Measurements from ENCODE around the gene IGFBP3.

IGFBP3 gene

GRCh38 chr7:45921699-45922519 is 837 bp upstream of the IGFBP3 start:
- no peak for DNase-seq

- no peak for DNase-seq
Observed at GRCh38 chr7:45921381-45921698, 268 bp upstream of the IGFBP3 start.

GRCh38 chr7:45919993-45920459 is 1.0 kb downstream of the IGFBP3 start:
- DNase-seq, result no peak

GRCh38 chr7:45919231-45919784 is 1.8 kb downstream of the IGFBP3 start:
- no peak for DNase-seq

GRCh38 chr7:45918556-45918955 is 2.5 kb downstream of the IGFBP3 start:
- no peak for DNase-seq

- DNase-seq, result peak; percentile 65 to 89 (median 80)
Observed at GRCh38 chr7:45917658-45918057, 3.4 kb downstream of the IGFBP3 start.

- no peak for DNase-seq
Observed at GRCh38 chr7:45917064-45917463, 4.0 kb downstream of the IGFBP3 start.

- DNase-seq, result peak; percentile 16 to 60 (median 34)
Observed at GRCh38 chr7:45915606-45916005, 5.5 kb downstream of the IGFBP3 start.

- peak in 1 of 3 donors; percentile 17 for DNase-seq
Observed at GRCh38 chr7:45914911-45915310, 6.2 kb downstream of the IGFBP3 start.

GRCh38 chr7:45912972-45913371 is 8.1 kb downstream of the IGFBP3 start:
- no peak for DNase-seq

- no peak for DNase-seq
Observed at GRCh38 chr7:45911311-45911710, 9.8 kb downstream of the IGFBP3 start.

GRCh38 chr7:45910855-45911254 is 10.2 kb downstream of the IGFBP3 start:
- no peak for DNase-seq

- no peak for DNase-seq
Observed at GRCh38 chr7:45909561-45909960, 11.5 kb downstream of the IGFBP3 start.

- no peak for DNase-seq
Observed at GRCh38 chr7:45902820-45903219, 18.3 kb downstream of the IGFBP3 start.

- no peak for DNase-seq
Observed at GRCh38 chr7:45901566-45901965, 19.5 kb downstream of the IGFBP3 start.

GRCh38 chr7:45898222-45898621 is 22.9 kb downstream of the IGFBP3 start:
- DNase-seq, result no peak

GRCh38 chr7:45897042-45897690 is 23.9 kb downstream of the IGFBP3 start:
- no peak for DNase-seq

GRCh38 chr7:45894665-45895062 is 26.4 kb downstream of the IGFBP3 start:
- DNase-seq, result no peak

GRCh38 chr7:45893996-45894664 is 26.9 kb downstream of the IGFBP3 start:
- DNase-seq, result no peak

- no peak for DNase-seq
Observed at GRCh38 chr7:45893374-45893995, 27.6 kb downstream of the IGFBP3 start.

GRCh38 chr7:45892407-45893035 is 28.6 kb downstream of the IGFBP3 start:
- no peak for DNase-seq

Data from suppressor macrophage treated with lipopolysaccharide for 1 hour (primary cell).